Lower leg skin (tissue), 4 donors: ENCODE data around the gene PNKP. TPM values are rescaled to one million over a fixed set of nuclear protein-coding genes. Genes with fewer than 3 reads are reported as not detected.

Experiments used
- DNase-seq, 2 donors: peaks; one replicate each; pipeline ENCODE4 v3.0.0-alpha.2; 2019; ENCODE audit warnings: low spot score in 2 of 2
- H3K4me3 ChIP-seq: fragments of 200-600 bp; sonication (generic); 2 replicates; pipeline ENCODE4 v1.5.1; 2017; ENCODE audit warnings: mild to moderate bottlenecking, low read depth; ENCODE audit not compliant: poor library complexity, severe bottlenecking
- POLR2A ChIP-seq, 2 donors: fragments of 450-650 bp; IDR thresholded peaks; one replicate each; pipeline ENCODE4 v1.6.1; 2016 to 2017; ENCODE audit warnings: antibody characterized with exemption in 2 of 2, mild to moderate bottlenecking in 1 of 2, moderate library complexity in 1 of 2
- WGBS, 2 donors: methylation state at CpG; one replicate each; pipeline ENCODE4 v1.1.5; 2018; 5-methylcytosine and 5-hydroxymethylcytosine counted together
- intact Hi-C: fragments of 100-400 bp; cut with DNase I; formaldehyde crosslinking; loops from one replicate; pipeline ENCODE4 v1.15.0; 2023; ENCODE audit warnings: low total_unique reads
- total RNA-seq, 4 donors: library from RNA; depleted of rRNA; stranded (reverse); fragments of >200 nt; gene quantifications; one replicate each; pipeline ENCODE4 v1.1.0, GENCODE V29; 2016
- TF ChIP-seq, protein P1 (sequence below), 3 donors: fragments of 450-650 bp; IDR thresholded peaks; one replicate each; pipeline ENCODE4 v1.5.1; 2016; ENCODE audit warnings: antibody characterized with exemption in 3 of 3, mild to moderate bottlenecking in 3 of 3, moderate library complexity in 2 of 3

Gene PNKP
- total RNA-seq, 4 donors from 2014 or later: 29.3 to 49.7 (median 35.1) TPM

DNA sequence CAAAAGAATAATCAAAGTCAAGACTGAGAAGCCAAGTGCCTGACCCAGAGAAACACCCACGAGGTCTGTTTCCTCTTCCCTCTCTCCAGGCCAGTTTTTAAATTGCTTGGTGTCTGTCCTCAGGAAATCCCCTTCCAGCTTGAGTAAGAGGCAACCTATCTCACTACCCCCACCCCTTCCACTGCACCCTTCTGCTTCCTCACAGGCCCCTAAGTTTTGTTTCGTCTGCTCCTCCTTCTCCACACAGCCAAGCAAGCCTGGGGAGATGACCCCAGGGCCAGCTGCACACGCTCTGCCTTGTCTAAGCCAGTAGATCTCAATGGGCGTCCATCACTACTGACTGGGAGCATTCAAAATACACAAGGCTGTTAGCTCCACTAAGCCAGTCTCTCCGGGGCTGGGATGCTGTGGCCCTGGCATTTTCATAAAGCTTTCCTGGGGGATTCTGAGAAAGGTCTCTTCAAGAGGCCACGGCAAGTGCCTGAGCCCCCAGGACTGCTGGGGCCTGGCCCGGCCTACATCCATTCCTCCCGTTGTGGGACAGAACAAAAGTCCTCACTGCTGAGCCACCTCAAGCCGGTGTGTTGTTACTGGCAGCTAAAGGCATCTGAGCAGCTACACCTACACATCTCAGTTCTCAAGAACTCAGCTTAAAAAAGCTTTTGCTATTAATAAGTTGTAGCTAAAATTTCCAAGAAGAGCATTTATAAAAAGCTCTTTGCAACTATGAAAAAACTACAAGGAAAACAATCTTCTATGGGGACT is 44.2 kb upstream of the PNKP start:
- WGBS, 2 donors: 57 to 64% methylated on average over 9 of the region's 9 CpGs
- no peak for DNase-seq
- TF ChIP-seq, protein P1, sequence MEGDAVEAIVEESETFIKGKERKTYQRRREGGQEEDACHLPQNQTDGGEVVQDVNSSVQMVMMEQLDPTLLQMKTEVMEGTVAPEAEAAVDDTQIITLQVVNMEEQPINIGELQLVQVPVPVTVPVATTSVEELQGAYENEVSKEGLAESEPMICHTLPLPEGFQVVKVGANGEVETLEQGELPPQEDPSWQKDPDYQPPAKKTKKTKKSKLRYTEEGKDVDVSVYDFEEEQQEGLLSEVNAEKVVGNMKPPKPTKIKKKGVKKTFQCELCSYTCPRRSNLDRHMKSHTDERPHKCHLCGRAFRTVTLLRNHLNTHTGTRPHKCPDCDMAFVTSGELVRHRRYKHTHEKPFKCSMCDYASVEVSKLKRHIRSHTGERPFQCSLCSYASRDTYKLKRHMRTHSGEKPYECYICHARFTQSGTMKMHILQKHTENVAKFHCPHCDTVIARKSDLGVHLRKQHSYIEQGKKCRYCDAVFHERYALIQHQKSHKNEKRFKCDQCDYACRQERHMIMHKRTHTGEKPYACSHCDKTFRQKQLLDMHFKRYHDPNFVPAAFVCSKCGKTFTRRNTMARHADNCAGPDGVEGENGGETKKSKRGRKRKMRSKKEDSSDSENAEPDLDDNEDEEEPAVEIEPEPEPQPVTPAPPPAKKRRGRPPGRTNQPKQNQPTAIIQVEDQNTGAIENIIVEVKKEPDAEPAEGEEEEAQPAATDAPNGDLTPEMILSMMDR (IDR thresholded peaks at IDR 0.05): no peak
- TF ChIP-seq POLR2A (IDR thresholded peaks at IDR 0.05): no peak

DNA sequence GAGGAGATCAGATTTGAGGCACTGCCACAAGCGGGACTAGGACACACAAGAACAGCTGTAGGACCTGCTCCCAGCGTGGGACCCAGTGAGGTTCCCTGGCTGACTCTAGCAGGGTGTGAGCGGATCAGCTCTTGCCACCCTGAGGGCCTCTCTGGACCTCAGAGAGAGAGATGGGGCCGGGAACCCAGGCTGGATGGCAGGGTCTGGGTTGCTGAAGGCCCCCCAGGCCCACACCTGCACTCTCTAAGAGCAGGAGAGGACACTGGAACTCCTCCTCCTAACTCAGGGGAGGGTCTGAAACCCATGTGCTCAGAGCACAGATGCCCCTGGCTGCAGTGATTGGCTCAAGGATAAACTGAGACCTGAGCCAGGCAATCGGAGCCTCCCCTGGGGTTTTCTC is 42.8 kb upstream of the PNKP start:
- intact Hi-C loops: no loop called here
- no peak for DNase-seq
- H3K4me3 ChIP-seq: no peak overlapping the region
- 83 to 91% methylated on average over 4 to 5 of the region's 5 CpGs for WGBS, 2 donors
- TF ChIP-seq, protein P1 (IDR thresholded peaks at IDR 0.05): no peak
- no peak for TF ChIP-seq POLR2A (IDR thresholded peaks at IDR 0.05)

More for the DNA sequence above, 44.2 kb upstream of the PNKP start:
- H3K4me3 ChIP-seq: no peak overlapping the region
- intact Hi-C loops: no loop called here

DNA sequence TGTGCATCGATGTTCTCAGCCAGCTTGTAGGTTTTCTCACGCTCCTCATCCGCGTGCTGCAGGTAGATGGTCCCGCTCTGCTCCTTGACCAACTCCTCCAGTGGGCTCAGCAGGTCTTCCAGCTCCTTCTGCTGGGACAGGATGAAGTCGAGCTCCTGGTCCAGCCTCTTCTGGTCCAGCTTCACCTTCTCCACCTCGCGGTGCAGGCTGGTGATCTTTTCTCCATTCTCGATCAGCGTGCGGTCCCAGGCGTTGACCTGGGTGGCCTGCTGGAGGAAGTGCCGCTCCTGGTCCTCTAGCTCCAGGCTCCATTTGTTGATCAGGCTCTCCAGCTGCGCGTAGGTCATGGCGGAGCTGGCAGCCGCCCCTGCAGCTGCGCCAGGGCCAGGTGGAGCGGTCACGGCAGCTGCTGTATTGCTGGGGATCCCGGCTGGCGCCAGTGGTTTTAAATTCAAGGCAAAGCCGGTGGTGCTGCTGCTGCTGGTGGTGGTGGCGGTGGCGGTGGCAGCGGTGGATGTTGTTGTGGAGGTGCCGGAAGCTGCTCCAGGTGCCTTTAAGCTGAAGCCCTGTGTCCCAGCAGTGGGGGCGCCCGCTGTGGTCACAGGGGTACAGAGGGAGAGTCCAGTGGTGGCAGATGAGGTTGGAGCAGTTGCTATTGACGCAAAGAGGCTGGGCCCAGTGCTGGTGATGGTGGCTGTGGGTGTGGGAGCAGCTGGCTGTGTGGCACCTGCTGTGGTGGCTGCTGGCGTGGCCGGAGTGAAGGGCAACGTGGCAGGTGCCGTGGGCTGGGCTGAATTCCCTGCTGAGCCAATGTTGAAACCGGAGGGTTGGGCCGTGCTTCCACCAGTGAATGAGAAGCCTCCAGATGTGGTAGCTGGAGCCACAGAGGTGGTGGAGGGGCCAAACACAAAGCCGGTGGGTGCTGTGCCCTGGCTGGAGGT is 41.4 kb upstream of the PNKP start:
- WGBS, 2 donors: 96% methylated on average over 37 of the region's 37 CpGs
- no peak overlapping the region for H3K4me3 ChIP-seq

DNA sequence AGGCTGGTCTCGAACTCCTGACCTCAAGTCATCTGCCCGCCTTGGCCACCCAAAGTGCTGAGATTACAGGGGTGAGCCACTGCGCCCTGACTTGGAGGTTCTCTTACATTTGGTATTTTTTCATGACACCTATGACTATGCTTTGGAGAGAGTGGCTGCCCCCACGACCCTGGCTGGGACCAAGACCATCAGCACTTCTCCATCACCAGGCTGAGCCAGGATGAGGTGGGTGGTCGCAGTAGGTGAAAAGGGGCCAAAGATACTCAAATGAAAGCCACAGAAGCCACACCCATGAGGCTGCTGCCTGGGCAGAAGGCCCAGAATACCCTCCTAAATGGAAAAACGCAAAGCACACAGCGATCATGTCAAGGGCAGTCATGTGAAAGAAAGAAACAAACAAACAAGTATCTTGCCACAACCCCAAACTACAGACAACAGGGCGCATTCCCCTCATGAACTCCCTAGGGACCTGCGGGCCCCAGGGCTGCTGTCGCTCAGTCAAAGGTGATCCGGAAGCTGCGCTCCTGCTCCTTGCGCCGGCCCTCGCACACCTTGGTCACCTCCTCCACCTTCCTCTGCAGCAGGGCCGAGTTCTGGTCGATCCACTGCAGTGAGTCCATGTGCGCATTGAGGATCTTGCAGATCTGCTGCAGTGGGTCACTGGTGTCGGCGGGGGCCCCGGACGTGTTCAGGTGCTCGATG is 40.5 kb upstream of the PNKP start:
- intact Hi-C loops: no loop called here
- no peak overlapping the region for H3K4me3 ChIP-seq
- WGBS, 2 donors: 88 to 92% methylated on average over 23 of the region's 23 CpGs
- TF ChIP-seq, protein P1 (IDR thresholded peaks at IDR 0.05): no peak
- no peak for TF ChIP-seq POLR2A (IDR thresholded peaks at IDR 0.05)
- no peak for DNase-seq

More for the DNA sequence above, 41.4 kb upstream of the PNKP start:
- DNase-seq: no peak
- TF ChIP-seq POLR2A (IDR thresholded peaks at IDR 0.05): no peak
- TF ChIP-seq, protein P1 (IDR thresholded peaks at IDR 0.05): no peak
- intact Hi-C loops: no loop called here

DNA sequence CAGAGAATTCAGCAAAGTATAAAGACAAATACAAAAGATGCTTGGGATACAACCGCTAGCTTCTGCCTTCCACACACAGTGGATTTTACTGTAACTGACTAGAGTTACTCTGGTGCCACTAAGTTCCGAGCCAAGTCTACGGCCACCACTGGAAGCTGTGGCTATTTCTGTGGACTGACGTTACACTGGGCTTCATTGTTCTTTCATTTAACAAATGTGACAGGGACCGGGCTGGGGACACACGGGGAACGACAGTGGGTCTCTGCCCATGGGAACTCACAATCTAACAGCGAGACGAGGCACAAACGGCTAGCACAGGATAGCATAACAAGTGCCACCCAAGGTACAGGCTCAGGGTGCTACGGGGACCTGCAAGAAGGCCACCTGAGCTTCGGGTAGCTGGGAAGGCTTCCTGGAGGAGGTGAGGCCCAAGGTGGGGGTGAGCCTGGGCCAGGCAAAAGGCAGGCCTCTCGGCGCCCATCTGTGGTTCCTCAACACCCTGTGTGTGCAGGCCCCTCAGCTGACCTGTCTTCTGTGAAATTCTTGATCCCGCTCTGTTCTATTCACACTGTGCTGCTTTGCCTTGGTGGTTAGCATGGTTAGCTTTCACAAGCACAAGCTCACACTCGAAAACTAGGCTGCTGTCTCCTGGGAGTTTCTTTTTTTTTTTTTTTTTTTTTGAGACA is 39.6 kb upstream of the PNKP start:
- intact Hi-C loops: no loop called here
- no peak overlapping the region for H3K4me3 ChIP-seq
- TF ChIP-seq, protein P1 (IDR thresholded peaks at IDR 0.05): no peak
- TF ChIP-seq POLR2A (IDR thresholded peaks at IDR 0.05): no peak
- 89 to 94% methylated on average over 16 of the region's 16 CpGs for WGBS, 2 donors
- no peak for DNase-seq
